HepG2 (cell line): ENCODE data around the gene SMIM28.

ENCODE experiments used
- CCAR2 ChIP-seq: fragments of 200-400 bp; formaldehyde crosslinking; optimal IDR thresholded peaks from 2 replicates; pipeline ENCODE3; 2018; ENCODE audit warnings: low read depth, mild to moderate bottlenecking, low read length, moderate library complexity
- DPF2 ChIP-seq: sonication (generic); formaldehyde crosslinking; IDR thresholded peaks from 2 replicates; pipeline ENCODE4 v1.4.0; 2020; ENCODE audit warnings: mild to moderate bottlenecking, low read depth, missing genetic modification reagents, borderline replicate concordance
- ELF4 ChIP-seq: sonication (generic); formaldehyde crosslinking; IDR thresholded peaks from 2 replicates; pipeline ENCODE4 v1.5.0; 2020; ENCODE audit warnings: missing genetic modification reagents, mild to moderate bottlenecking, moderate library complexity, borderline replicate concordance
- KMT2A ChIP-seq: sonication (generic); formaldehyde crosslinking; IDR thresholded peaks from 2 replicates; pipeline ENCODE4 v1.4.0; 2020; ENCODE audit warnings: missing genetic modification reagents
- MAFK ChIP-seq, 2 experiments: IDR thresholded peaks in 1 of 2; conservative IDR thresholded peaks in 1 of 2; 2 replicates each; pipeline ENCODE4 v1.6.1; 2011; ENCODE audit warnings: improper control_type of control experiment in 2 of 2, low read length in 2 of 2
- MBNL3 ChIP-seq: fragments of 250-450 bp; sonication (Bioruptor Pico); conservative IDR thresholded peaks from 2 replicates; pipeline ENCODE4 v1.8.0; 2022; ENCODE audit warnings: mild to moderate bottlenecking, inconsistent platforms
- PHF5A ChIP-seq: IDR thresholded peaks from one replicate; pipeline ENCODE4 v1.6.1; 2018; ENCODE audit warnings: low read depth, missing genetic modification reagents; ENCODE audit not compliant: unreplicated experiment
- ZC3H13 ChIP-seq: sonication (generic); formaldehyde crosslinking; IDR thresholded peaks from 2 replicates; pipeline ENCODE4 v1.8.1; 2023; ENCODE audit warnings: mild to moderate bottlenecking, missing genetic modification reagents, moderate library complexity
- TF ChIP-seq, protein P1 (sequence below): sonication (generic); formaldehyde crosslinking; IDR thresholded peaks from 2 replicates; pipeline ENCODE4 v1.5.0; 2020; ENCODE audit warnings: mild to moderate bottlenecking, missing genetic modification reagents, moderate library complexity
- TF ChIP-seq, protein P2 (sequence below): IDR thresholded peaks from 2 replicates; pipeline ENCODE4 v1.6.1; 2016; ENCODE audit warnings: control low read depth
- TF ChIP-seq, protein P3 (sequence below): IDR thresholded peaks from 2 replicates; pipeline ENCODE4 v1.6.1; 2012; ENCODE audit warnings: low read depth, low read length, improper control_type of control experiment

DNA sequence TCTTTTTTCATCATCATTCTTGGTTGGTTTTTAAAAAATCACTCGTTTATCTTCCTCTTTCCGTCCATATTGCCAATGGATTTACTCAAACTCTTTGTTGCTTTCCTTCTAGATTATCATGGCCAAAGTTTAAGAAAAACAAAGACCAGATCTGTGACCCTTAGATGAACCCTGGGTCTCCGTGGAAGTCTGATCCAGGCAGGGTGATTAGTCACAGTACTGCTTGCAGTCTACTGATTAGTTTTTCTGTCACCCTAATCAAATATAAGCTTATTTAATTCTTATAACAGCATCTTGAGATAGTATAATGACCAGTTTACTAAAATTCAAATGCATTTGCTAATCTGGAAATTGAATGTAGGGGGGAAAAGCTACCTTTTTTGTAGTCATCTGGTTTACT lies 6.0 kb upstream of the SMIM28 start:
- no peak for TF ChIP-seq ZC3H13
- no peak for TF ChIP-seq KMT2A (CRISPR knock-in tag)
- no peak for TF ChIP-seq ELF4 (CRISPR knock-in tag)
- TF ChIP-seq, protein P1, sequence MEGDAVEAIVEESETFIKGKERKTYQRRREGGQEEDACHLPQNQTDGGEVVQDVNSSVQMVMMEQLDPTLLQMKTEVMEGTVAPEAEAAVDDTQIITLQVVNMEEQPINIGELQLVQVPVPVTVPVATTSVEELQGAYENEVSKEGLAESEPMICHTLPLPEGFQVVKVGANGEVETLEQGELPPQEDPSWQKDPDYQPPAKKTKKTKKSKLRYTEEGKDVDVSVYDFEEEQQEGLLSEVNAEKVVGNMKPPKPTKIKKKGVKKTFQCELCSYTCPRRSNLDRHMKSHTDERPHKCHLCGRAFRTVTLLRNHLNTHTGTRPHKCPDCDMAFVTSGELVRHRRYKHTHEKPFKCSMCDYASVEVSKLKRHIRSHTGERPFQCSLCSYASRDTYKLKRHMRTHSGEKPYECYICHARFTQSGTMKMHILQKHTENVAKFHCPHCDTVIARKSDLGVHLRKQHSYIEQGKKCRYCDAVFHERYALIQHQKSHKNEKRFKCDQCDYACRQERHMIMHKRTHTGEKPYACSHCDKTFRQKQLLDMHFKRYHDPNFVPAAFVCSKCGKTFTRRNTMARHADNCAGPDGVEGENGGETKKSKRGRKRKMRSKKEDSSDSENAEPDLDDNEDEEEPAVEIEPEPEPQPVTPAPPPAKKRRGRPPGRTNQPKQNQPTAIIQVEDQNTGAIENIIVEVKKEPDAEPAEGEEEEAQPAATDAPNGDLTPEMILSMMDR, result no peak
- TF ChIP-seq MAFK (conservative IDR thresholded peaks at IDR 0.05 in 1 of 2, IDR thresholded peaks at IDR 0.05 in 1 of 2; ENCODE audit: low read length in 2 of 2), result no peak
- no peak for TF ChIP-seq MBNL3 (CRISPR knock-in tag)
- TF ChIP-seq CCAR2, result no peak
- TF ChIP-seq, protein P2, sequence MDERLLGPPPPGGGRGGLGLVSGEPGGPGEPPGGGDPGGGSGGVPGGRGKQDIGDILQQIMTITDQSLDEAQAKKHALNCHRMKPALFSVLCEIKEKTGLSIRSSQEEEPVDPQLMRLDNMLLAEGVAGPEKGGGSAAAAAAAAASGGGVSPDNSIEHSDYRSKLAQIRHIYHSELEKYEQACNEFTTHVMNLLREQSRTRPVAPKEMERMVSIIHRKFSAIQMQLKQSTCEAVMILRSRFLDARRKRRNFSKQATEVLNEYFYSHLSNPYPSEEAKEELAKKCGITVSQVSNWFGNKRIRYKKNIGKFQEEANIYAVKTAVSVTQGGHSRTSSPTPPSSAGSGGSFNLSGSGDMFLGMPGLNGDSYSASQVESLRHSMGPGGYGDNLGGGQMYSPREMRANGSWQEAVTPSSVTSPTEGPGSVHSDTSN (CRISPR knock-in tag), result no peak
- TF ChIP-seq PHF5A (CRISPR knock-in tag), result no peak
- no peak for TF ChIP-seq DPF2 (CRISPR knock-in tag)
- TF ChIP-seq, protein P3, sequence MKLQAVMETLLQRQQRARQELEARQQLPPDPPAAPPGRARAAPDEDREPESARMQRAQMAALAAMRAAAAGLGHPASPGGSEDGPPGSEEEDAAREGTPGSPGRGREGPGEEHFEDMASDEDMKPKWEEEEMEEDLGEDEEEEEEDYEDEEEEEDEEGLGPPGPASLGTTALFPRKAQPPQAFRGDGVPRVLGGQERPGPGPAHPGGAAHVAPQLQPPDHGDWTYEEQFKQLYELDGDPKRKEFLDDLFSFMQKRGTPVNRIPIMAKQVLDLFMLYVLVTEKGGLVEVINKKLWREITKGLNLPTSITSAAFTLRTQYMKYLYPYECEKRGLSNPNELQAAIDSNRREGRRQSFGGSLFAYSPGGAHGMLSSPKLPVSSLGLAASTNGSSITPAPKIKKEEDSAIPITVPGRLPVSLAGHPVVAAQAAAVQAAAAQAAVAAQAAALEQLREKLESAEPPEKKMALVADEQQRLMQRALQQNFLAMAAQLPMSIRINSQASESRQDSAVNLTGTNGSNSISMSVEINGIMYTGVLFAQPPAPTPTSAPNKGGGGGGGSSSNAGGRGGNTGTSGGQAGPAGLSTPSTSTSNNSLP, result no peak
